GM12892 (cell line): Measurements from ENCODE around the gene CYGB.
"Not testable (repeated sequence)": the region's sequence is repeated elsewhere in the genome, so short reads cannot be mapped to it uniquely, and the experiment has no call there.

Source experiments
- DNase-seq: peaks from one replicate; pipeline ENCODE4 v3.0.0; 2011; ENCODE audit not compliant: insufficient read length
- FAIRE-seq: peaks from 2 replicates; lab custom pipeline; 2011; peaks lifted over from hg19 to GRCh38; lab: Jason Lieb, UNC
- POLR2A ChIP-seq: IDR thresholded peaks from 2 replicates; pipeline ENCODE4 v1.6.1; 2011; ENCODE audit warnings: low read depth, low read length, control low read depth
- POLR2AphosphoS5 ChIP-seq: IDR thresholded peaks from 2 replicates; pipeline ENCODE4 v1.6.1; 2011; ENCODE audit warnings: low read depth, low read length, control low read depth
- TAF1 ChIP-seq: IDR thresholded peaks from 2 replicates; pipeline ENCODE4 v1.6.1; 2011; ENCODE audit warnings: low read depth, mild to moderate bottlenecking, control low read depth, low read length, borderline replicate concordance

The CYGB gene

GRCh38 chr17:76510831-76511244, 26.7 kb downstream of the CYGB start:
- TF ChIP-seq TAF1 (no peak), POLR2AphosphoS5 (no peak), POLR2A (no peak)
- FAIRE-seq (no peak), DNase-seq (no peak)

GRCh38 chr17:76508472-76509063, 28.9 kb downstream of the CYGB start:
- DNase-seq, FAIRE-seq: not testable (repeated sequence)

- DNase-seq (no peak), FAIRE-seq (peak; percentile 83)
- TF ChIP-seq POLR2A (no peak), TAF1 (no peak), POLR2AphosphoS5 (no peak)
These were observed 30.8 kb downstream of the CYGB start for GRCh38 chr17:76506408-76507345.

- FAIRE-seq: no peak
- no peak for DNase-seq
- no peak for TF ChIP-seq POLR2A
- TF ChIP-seq POLR2AphosphoS5: no peak
- no peak for TF ChIP-seq TAF1
These were observed 33.4 kb downstream of the CYGB start for GRCh38 chr17:76504117-76504516.

GRCh38 chr17:76502341-76503211, 34.9 kb downstream of the CYGB start:
- TF ChIP-seq POLR2AphosphoS5 (no peak), POLR2A (no peak), TAF1 (no peak)
- FAIRE-seq: no peak
- DNase-seq: no peak

GRCh38 chr17:76501827-76502307, 35.6 kb downstream of the CYGB start:
- DNase-seq: no peak
- FAIRE-seq: no peak
- TF ChIP-seq POLR2AphosphoS5: no peak
- no peak for TF ChIP-seq POLR2A
- TF ChIP-seq TAF1: no peak

GRCh38 chr17:76501018-76501826, 36.3 kb downstream of the CYGB start, which contains the start of gene RHBDF2:
RHBDF2 (minus strand) TSS chr17:76501423; CDS start chr17:76481524, 19,899 bp downstream.
- TF ChIP-seq POLR2AphosphoS5 (no peak), POLR2A (peak; percentile 78), TAF1 (no peak)
- DNase-seq (peak; percentile 97), FAIRE-seq (peak; percentile 57)

- no peak for TF ChIP-seq POLR2AphosphoS5
- TF ChIP-seq TAF1: no peak
- no peak for TF ChIP-seq POLR2A
- FAIRE-seq: no peak
- DNase-seq: no peak
These were observed 36.8 kb downstream of the CYGB start for GRCh38 chr17:76500747-76501017.

GRCh38 chr17:76500074-76500746, 37.3 kb downstream of the CYGB start:
- no peak for DNase-seq
- TF ChIP-seq POLR2A (no peak), POLR2AphosphoS5 (no peak), TAF1 (no peak)
- peak; percentile 62 for FAIRE-seq

- DNase-seq: no peak
- TF ChIP-seq POLR2AphosphoS5 (no peak), POLR2A (no peak; the same call in 1 of the 2 replicates), TAF1 (no peak)
- no peak for FAIRE-seq
These were observed 38.2 kb downstream of the CYGB start for GRCh38 chr17:76499267-76499667.

- TF ChIP-seq TAF1 (no peak), POLR2A (no peak), POLR2AphosphoS5 (no peak)
- FAIRE-seq (peak; percentile 27), DNase-seq (no peak)
These were observed 38.6 kb downstream of the CYGB start for GRCh38 chr17:76498876-76499251.
